Left hindlimb (tissue), 1 donor: ENCODE measurements around the gene UGT1A3.

Experiments
- DNase-seq: peaks from one replicate; pipeline ENCODE4 v3.0.0-alpha.2; 2018

The UGT1A3 gene

DNA sequence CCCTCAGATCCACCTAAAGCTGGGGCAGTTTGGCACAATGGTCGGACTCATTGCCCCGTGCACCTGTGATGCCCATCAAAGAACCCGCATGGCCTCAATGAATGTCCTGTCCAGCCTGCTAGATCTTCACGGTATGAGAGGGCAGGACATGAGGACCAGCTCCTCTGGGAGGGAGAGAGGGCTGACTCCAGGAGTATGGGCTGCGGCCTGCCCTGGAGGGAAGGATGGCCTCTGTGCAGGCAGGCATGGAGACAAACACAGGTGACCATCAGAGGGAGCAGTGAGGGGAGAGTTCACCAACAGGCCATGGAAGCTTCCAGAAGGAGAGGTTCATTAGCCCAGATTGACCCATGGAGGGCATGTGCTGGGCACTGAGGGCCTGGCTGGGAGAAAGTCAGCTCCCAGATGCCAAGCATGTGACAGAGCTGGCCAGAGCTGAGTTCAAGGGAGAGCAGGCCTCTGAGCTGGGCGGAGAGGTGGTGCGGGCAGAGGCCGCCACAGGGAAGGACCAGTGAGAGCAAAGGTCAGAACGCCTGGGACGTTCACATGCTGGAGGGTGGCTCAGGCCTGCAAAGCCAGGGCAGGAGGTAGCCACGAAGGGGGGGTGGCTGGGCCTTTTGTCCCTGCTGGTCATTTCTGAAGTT, 89.3 kb downstream of the UGT1A3 start:
- DNase-seq = no peak

DNA sequence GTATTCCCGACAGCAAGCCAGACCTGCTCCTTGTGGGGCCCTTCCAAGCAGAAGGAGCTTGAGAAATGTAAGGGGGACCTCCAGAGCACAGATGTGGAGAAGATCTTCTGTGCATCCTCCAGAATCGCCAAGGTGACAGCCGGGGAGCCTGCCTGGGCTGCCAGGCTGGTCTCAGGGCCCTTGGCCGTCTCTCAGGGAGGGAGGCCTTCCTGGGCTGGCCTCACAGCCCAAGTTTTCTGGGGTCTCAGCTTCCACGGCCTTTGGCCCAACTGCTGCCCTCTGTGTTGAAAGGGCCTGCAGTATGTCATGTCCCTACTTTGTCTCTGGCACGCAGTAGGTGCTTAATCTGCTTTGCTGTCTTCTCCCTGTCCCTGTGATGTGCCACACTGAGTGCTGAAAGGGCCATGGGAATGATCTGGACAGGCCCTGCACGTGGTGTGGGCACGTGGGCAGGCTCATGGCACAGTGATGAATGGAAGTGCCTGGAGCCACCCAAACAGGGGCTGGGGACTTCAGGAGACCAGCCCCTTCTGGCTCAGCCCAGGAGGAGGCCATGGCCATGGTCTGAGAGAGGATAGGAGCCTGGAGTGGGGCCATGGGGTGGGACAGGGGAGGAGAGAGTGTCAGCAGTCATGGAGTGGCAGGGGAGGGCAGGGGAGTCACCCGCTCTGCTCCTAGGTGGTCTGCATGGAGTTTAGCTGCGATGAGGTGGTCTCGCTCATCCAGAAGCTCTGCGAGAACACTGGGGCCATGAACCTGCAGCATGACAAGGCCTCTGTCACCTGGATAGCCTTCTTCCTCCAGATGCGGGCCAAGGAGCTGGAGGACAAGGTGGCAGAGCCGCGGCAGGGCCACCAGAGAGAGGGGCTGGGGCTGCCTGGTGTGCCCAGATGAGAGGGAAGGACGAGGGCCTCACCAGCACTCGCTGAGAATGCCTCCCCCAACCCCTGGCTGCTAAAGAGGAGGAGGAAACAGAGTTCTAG, 90.1 kb downstream of the UGT1A3 start:
- no peak for DNase-seq

DNA sequence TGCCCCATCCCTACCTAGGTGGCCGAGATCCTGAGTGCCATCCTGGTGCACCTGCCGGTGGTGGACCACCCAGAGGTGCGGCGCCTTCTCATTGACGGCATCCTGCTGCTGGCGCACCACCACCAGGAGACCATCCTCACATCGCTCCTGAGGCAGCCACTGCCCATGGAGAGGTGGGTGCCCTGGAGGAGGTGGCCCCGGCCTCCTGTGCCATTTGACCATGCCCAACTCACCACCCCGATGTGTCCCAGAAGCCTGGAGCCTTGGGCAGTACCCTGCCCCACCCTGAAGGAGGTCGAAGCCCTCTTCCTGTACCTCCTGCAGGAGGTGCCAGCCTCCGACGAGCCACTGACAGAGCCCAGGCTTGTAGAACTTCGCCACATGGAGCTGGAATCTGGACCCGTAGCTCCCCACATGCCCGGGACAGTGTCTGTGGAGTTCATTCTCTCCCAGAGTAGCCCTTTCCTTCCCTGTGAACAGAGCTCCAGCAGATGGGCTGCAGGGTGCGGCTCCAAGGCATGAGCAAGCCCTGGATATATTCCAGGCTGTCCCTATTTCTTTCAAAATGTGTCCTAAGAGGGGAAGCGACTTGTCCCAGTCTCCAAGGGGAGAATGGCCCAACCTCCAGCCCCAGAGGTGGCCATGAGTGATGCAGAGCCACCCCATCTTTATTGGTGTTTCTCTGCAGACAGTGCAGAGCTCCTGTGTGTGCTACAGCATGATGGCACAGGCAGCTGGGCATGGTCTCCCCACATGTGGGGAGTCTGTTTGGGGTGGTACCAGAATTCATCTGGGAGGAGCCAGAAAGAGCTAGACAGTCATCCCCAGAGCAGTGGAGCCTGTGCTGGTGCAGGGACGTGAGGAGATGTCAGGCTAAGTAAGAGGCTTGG, 91.3 kb downstream of the UGT1A3 start:
- no peak for DNase-seq

DNA sequence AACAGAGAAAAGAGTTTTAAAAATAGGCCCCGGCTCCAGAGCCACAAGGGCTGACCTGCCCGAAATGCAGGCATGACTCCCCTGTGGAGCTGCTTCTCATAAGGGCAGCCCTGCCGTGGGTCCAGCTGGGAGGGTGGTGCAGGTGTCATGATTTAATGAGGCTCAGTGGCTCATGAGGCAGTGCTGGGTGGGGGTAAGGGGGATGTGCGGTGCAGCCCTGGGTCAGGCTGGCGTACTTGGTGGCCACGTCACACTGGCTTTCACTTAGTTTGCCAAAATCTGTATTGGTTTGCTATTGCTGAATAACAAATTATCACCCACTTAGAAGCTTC, 91.9 kb downstream of the UGT1A3 start:
- DNase-seq = no peak

DNA sequence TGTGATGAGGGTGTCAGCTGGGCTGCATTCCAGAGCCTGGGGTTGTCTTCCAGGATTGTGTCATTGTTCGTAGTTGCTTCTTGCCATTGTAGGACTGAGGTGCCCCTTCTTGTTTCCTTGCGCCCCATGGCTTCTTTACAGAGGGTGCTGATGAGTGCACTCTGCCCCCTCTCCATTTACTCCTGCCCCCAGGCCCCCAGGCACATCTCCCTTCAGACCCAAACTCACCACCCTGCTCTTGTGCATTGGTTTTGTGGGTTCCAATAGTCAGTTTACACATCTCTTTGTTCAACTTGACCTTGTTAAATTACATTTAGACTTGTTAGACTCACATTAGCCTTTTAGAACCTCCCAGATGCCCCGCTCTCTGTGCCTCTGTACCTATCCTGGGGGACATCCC, 92.4 kb downstream of the UGT1A3 start:
- no peak for DNase-seq

DNA sequence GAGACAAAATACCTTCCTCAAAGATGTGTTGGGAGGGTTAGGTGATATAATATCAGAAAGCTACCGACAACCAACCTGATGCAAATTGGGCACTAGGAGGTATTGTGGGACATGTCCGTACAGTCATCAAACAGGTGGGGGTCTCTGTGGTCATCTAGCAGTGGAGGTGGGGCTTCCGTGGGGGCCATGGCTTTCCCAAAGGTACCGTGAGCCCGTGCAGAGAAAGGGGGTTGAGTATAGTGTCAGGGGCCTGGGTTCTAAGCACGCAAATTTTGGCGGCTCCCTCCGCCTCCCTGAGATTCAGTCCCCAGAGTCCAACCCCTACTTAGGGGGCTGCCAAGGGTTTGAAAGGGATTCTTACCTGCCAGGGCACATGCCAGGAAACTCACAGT, 92.9 kb downstream of the UGT1A3 start:
- no peak for DNase-seq

DNA sequence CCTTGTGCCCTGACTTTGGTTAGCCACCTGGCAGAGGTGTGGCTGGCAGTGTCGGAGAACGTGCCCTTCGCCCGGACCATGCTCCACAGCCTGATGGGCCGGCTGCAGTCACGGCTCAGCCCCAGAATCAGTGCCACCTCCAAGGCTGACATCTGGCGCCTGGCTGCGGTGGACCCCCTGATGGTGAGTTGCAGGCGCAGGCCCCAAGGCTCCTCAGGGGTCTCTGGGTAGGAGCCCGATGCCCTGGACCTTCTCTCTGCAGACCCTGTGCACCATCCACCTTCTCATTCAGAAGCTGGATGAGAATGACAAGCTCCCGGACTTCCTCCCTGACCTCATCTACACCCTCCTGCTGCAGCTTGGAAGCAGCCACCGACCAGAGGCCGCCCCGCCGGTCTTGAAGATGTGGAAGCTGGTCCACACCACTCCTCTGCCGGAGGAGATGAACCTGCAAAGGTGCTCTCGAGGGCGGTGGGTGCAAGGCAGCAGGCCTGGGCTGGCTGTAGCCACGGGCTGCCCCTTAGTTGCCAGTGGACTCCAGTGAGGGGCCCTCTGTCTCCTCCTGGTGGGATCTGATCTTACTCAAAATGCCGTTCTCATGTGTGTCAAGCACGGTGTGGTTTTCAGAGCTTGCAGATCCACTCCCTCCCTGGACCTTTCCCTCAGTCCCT, 93.4 kb downstream of the UGT1A3 start:
- DNase-seq = no peak
